Transverse colon (tissue), 4 donors: ENCODE measurements around the gene ROBO1. TPM values are rescaled to one million over a fixed set of nuclear protein-coding genes. Genes with fewer than 3 reads are reported as not detected.

Experiments used
- DNase-seq: peaks from one replicate; pipeline ENCODE4 v3.0.0-alpha.2; 2019
- H3K27ac ChIP-seq, 4 donors: fragments of 200-600 bp; sonication (generic); 2 replicates each; pipeline ENCODE4 v1.5.1; 2016 to 2018; ENCODE audit warnings: inconsistent platforms in 4 of 4
- H3K27me3 ChIP-seq: fragments of 200-600 bp; sonication (generic); 2 replicates; pipeline ENCODE4 v1.5.1; 2017; ENCODE audit warnings: inconsistent platforms
- H3K36me3 ChIP-seq, 4 donors: fragments of 200-600 bp; sonication (generic); 2 replicates each; pipeline ENCODE4 v1.5.1; 2017 to 2019; ENCODE audit warnings: inconsistent platforms in 4 of 4
- H3K4me1 ChIP-seq, 4 donors: fragments of 200-600 bp; sonication (generic); 2 replicates each; pipeline ENCODE4 v1.5.1; 2017 to 2020; ENCODE audit warnings: inconsistent platforms in 4 of 4
- H3K4me3 ChIP-seq, 4 donors: fragments of 200-600 bp; sonication (generic); 1 replicate in 1 of 4; 2 replicates in 3 of 4; pipeline versions ENCODE4 v1.5.1 to v1.6.1; 2017 to 2019; ENCODE audit warnings: inconsistent platforms in 4 of 4
- H3K9me3 ChIP-seq, 2 donors: fragments of 200-600 bp; sonication (generic); 2 replicates each; pipeline ENCODE4 v1.5.1; 2017 to 2019; ENCODE audit warnings: inconsistent platforms in 2 of 2
- EP300 ChIP-seq: sonication (generic); formaldehyde crosslinking; IDR thresholded peaks from one replicate; pipeline ENCODE4 v1.6.1; 2017; ENCODE audit warnings: antibody characterized with exemption, low read depth
- POLR2A ChIP-seq: fragments of 450-650 bp; IDR thresholded peaks from one replicate; pipeline ENCODE4 v1.6.1; 2016; ENCODE audit warnings: antibody characterized with exemption, mild to moderate bottlenecking, moderate library complexity
- POLR2AphosphoS5 ChIP-seq, 3 donors: sonication (generic); formaldehyde crosslinking; IDR thresholded peaks; one replicate each; pipeline ENCODE4 v1.6.1; 2016; ENCODE audit warnings: antibody characterized with exemption in 3 of 3
- WGBS, 2 donors: methylation state at CpG; one replicate each; pipeline ENCODE4 v1.1.5; 2018; ENCODE audit warnings: low coverage in 1 of 2; 5-methylcytosine and 5-hydroxymethylcytosine counted together
- in situ Hi-C, 4 donors: fragments of 200-750 bp; cut with MboI; loops; one replicate each; pipeline versions ENCODE4 v1.15.0 to v1.15.1; 2017; ENCODE audit warnings: low sequenced_read_pairs in 3 of 4, low pct_ligation_motif_present in 1 of 4, low pct_unique_long_range_greater_than_20kb in 1 of 4
- intact Hi-C: fragments of 100-400 bp; cut with DNase I; formaldehyde crosslinking; loops from one replicate; pipeline ENCODE4 v1.15.1; 2023; ENCODE audit warnings: low total_unique reads
- total RNA-seq, 4 donors: library from RNA; depleted of rRNA; stranded (reverse); fragments of >200 nt; gene quantifications; one replicate each; pipeline ENCODE4 v1.1.0, GENCODE V29; 2016
- TF ChIP-seq, protein P1 (sequence below), 5 experiments: fragments of 200-600 bp in 3 of 5; fragments of 450-650 bp in 2 of 5; sonication (generic) in 3 of 5; IDR thresholded peaks; 1 replicate in 2 of 5; 2 replicates in 3 of 5; pipeline ENCODE4 v1.5.1; 2016 to 2017; ENCODE audit warnings: antibody characterized with exemption in 5 of 5, inconsistent platforms in 3 of 5, mild to moderate bottlenecking in 2 of 5, moderate library complexity in 1 of 5

The ROBO1 gene
- total RNA-seq, 4 donors from 2014 or later = 7.6 to 68.7 (median 9.1) TPM

DNA sequence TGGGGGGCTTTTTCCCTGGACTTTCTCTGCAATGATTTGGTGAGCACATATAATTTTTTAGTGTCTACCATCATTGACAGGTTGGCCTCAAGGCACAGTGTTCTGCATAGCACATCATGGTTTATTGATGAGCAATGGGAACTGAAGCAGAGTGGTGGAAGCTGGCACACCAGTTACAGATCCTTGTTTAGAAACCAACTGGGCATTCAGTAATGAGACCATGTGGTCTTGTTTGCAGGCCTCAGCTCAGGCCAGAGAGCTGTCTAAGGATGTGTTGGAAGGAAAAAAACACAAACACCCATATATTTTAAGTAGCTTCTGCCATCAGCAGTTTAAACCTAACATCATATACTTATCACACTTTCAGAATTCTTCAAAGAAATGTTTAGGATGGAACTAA is 610.6 kb downstream of the ROBO1 start:
- no peaks in the 10 kb centered on the region for H3K9me3 ChIP-seq

DNA sequence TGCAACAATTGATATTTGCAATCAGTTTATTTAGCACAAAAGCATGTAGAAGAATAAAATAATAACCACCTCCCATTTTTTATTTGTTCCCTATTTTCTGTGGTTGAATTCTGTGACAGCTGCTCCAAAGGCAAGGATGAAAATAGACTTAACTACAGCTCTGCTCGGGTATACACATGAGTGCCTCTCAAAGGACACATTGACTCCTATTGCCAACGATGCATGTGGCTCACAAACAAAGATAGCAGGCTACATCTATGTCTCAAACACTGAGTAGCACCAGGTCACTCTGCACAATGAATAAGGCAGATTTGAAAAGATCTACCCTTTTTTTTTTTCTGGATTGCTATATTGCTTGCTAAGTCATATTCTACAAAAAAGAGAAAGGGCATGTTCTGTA is 612.9 kb downstream of the ROBO1 start:
- no peaks in the 10 kb centered on the region for H3K9me3 ChIP-seq
- intact Hi-C loops (no loop called here), in situ Hi-C loops (no loop called here)
- DNase-seq = no peak
- H3K27me3 ChIP-seq = no peaks in the 10 kb centered on the region
- no peaks in the 10 kb centered on the region for H3K4me1 ChIP-seq
- no peaks in the 10 kb centered on the region for H3K36me3 ChIP-seq
- 37 to 64% methylated on average over 2 of the region's 2 CpGs for WGBS, 2 donors
- H3K4me3 ChIP-seq = no peak overlapping the region
- TF ChIP-seq POLR2A (no peak), POLR2AphosphoS5 (IDR thresholded peaks at IDR 0.05) (no peak), EP300 (no peak)
- no peak overlapping the region for H3K27ac ChIP-seq

More for the DNA sequence above, 610.6 kb downstream of the ROBO1 start:
- no peaks in the 10 kb centered on the region for H3K4me1 ChIP-seq
- no peak for DNase-seq
- H3K27me3 ChIP-seq = no peaks in the 10 kb centered on the region
- no peak for TF ChIP-seq POLR2A
- no peak for TF ChIP-seq POLR2AphosphoS5 (IDR thresholded peaks at IDR 0.05)
- TF ChIP-seq, protein P1, sequence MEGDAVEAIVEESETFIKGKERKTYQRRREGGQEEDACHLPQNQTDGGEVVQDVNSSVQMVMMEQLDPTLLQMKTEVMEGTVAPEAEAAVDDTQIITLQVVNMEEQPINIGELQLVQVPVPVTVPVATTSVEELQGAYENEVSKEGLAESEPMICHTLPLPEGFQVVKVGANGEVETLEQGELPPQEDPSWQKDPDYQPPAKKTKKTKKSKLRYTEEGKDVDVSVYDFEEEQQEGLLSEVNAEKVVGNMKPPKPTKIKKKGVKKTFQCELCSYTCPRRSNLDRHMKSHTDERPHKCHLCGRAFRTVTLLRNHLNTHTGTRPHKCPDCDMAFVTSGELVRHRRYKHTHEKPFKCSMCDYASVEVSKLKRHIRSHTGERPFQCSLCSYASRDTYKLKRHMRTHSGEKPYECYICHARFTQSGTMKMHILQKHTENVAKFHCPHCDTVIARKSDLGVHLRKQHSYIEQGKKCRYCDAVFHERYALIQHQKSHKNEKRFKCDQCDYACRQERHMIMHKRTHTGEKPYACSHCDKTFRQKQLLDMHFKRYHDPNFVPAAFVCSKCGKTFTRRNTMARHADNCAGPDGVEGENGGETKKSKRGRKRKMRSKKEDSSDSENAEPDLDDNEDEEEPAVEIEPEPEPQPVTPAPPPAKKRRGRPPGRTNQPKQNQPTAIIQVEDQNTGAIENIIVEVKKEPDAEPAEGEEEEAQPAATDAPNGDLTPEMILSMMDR (IDR thresholded peaks at IDR 0.05) = no peak
- no peak for TF ChIP-seq EP300
- intact Hi-C loops = no loop called here
- in situ Hi-C loops = no loop called here
- no peaks in the 10 kb centered on the region for H3K36me3 ChIP-seq
- H3K4me3 ChIP-seq = no peak overlapping the region
- H3K27ac ChIP-seq = no peak overlapping the region

DNA sequence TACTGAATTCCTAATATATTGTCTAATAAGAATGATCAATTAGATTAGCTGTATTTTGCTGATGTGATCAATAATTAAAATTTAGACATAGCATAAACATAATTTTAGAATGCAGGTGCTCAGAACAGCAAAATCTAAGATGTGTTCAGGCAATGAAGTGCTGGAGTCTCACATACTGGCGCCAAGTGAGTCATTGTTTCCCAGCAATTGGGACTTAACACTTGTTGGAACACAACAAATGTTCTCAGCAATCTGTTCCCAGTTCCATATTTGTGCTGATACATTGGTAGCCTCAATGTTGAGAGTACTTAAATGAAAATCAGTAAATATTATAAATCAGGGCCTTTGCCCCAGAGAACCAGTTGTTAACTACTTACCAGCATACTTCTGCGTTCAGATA is 619.0 kb downstream of the ROBO1 start:
- no peaks in the 10 kb centered on the region for H3K36me3 ChIP-seq
- intact Hi-C loops = no loop called here
- no peak overlapping the region for H3K4me3 ChIP-seq
- H3K4me1 ChIP-seq = no peaks in the 10 kb centered on the region
- WGBS, 2 donors = 86 to 88% methylated on average over 2 of the region's 2 CpGs
- no peak for DNase-seq
- no peaks in the 10 kb centered on the region for H3K9me3 ChIP-seq
- no peaks in the 10 kb centered on the region for H3K27me3 ChIP-seq
- in situ Hi-C loops = no loop called here
- TF ChIP-seq POLR2A (no peak), EP300 (no peak), POLR2AphosphoS5 (IDR thresholded peaks at IDR 0.05) (no peak)
- TF ChIP-seq, protein P1 (IDR thresholded peaks at IDR 0.05) = no peak
- H3K27ac ChIP-seq = no peak overlapping the region

DNA sequence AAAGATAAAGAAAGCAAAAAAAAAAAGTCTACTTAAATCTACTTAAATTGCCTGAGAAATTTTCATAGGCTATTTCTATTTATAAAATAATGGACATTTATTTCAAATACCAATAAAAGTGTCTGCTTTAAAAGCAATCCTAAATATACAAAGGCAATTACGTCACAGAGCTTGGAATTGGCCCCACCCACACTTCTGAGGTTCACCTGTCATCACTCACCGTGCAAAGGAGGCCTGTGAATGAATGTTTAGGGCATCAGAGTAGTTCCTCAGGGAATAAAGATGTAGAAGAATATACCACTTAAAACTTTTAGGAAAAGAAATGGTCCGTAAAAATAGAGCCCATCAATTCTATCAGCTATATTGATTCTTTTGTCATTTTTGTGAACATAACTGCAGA is 621.8 kb downstream of the ROBO1 start:
- WGBS, 2 donors = 57 to 86% methylated on average over 1 to 3 of the region's 3 CpGs
- TF ChIP-seq POLR2A (no peak), EP300 (no peak)
- TF ChIP-seq, protein P1 (IDR thresholded peaks at IDR 0.05) = no peak
- in situ Hi-C loops = no loop called here
- intact Hi-C loops = no loop called here
- Histone ChIP-seq H3K36me3 (no peaks in the 10 kb centered on the region), H3K27me3 (no peaks in the 10 kb centered on the region), H3K4me1 (no peaks in the 10 kb centered on the region), H3K9me3 (no peaks in the 10 kb centered on the region), H3K4me3 (no peak overlapping the region), H3K27ac (no peak overlapping the region)
- DNase-seq = no peak

DNA sequence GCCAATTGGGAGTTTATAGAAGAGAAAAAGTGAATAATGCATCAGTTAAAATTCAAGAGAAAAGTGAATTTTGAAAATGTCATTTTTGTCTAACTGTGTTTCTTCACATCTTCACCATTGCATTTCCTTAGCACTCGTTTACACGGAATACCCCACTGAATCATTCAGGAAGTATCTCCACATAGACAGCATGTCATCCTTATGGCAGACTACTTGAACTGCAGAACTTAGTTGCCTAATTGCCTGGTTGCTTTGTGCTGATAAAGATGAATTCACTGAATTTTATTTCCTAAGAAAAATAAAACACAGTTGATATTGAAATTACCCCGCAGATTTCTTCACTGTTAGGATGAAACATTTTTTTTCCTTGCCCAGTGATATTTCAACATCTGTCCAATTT is 627.1 kb downstream of the ROBO1 start:
- WGBS, 2 donors = 69% methylated on average over 3 of the region's 3 CpGs
- H3K9me3 ChIP-seq = no peaks in the 10 kb centered on the region
- no peak overlapping the region for H3K4me3 ChIP-seq
- no peak for TF ChIP-seq EP300
- TF ChIP-seq, protein P1 (IDR thresholded peaks at IDR 0.05) = no peak
- no peak for TF ChIP-seq POLR2AphosphoS5 (IDR thresholded peaks at IDR 0.05)
- no peak for TF ChIP-seq POLR2A
- H3K4me1 ChIP-seq = no peaks in the 10 kb centered on the region
- H3K27ac ChIP-seq = no peak overlapping the region
- in situ Hi-C loops = no loop called here
- H3K27me3 ChIP-seq = no peaks in the 10 kb centered on the region
- intact Hi-C loops = no loop called here
- no peaks in the 10 kb centered on the region for H3K36me3 ChIP-seq
- no peak for DNase-seq
